Uterus (tissue), 4 donors: ENCODE measurements around the gene DSE. TPM values are rescaled to one million over a fixed set of nuclear protein-coding genes. Genes with fewer than 3 reads are reported as not detected.
A peak's percentile ranks its signal among the peaks of the same experiment; 100 is the strongest.

Experiments used
- DNase-seq, 2 donors: peaks; one replicate each; pipeline ENCODE4 v3.0.0-alpha.2; 2019 to 2020
- H3K27ac ChIP-seq, 2 donors: fragments of 200-600 bp; sonication (generic); 1 replicate in 1 of 2; 2 replicates in 1 of 2; pipeline ENCODE4 v1.5.1; 2016 to 2018
- H3K27me3 ChIP-seq, 2 donors: fragments of 200-600 bp; sonication (generic); one replicate each; pipeline ENCODE4 v1.5.1; 2018 to 2019; ENCODE audit warnings: control low read depth in 1 of 2
- H3K36me3 ChIP-seq, 2 donors: fragments of 200-600 bp; sonication (generic); one replicate each; pipeline ENCODE4 v1.5.1; 2019; ENCODE audit warnings: control low read depth in 1 of 2
- H3K4me1 ChIP-seq, 2 donors: fragments of 200-600 bp; sonication (generic); one replicate each; pipeline ENCODE4 v1.5.1; 2018 to 2019; ENCODE audit warnings: control low read depth in 1 of 2
- H3K4me3 ChIP-seq, 2 donors: fragments of 200-600 bp; sonication (generic); 1 replicate in 1 of 2; 2 replicates in 1 of 2; pipeline ENCODE4 v1.5.1; 2018 to 2019; ENCODE audit warnings: mild to moderate bottlenecking in 1 of 2
- H3K9me3 ChIP-seq, 2 donors: fragments of 200-600 bp; sonication (generic); one replicate each; pipeline ENCODE4 v1.5.1; 2019; ENCODE audit warnings: control low read depth in 1 of 2
- POLR2A ChIP-seq, 2 donors: fragments of 450-650 bp; IDR thresholded peaks; one replicate each; pipeline ENCODE4 v1.6.1; 2016; ENCODE audit warnings: antibody characterized with exemption in 2 of 2, mild to moderate bottlenecking in 1 of 2, moderate library complexity in 1 of 2
- intact Hi-C: fragments of 100-400 bp; cut with DNase I; formaldehyde crosslinking; loops from one replicate; pipeline ENCODE4 v1.15.1; 2023; ENCODE audit warnings: low total_unique reads
- total RNA-seq, 4 donors: library from RNA; depleted of rRNA in 3 of 4; stranded (reverse); fragments of >200 nt in 3 of 4; gene quantifications; one replicate each; pipeline versions ENCODE4 v1.1.0 to v1.2.4, GENCODE V29; 2014 to 2023
- TF ChIP-seq, protein P1 (sequence below), 4 experiments: fragments of 200-600 bp in 2 of 4; fragments of 450-650 bp in 2 of 4; sonication (generic) in 2 of 4; IDR thresholded peaks; one replicate each; pipeline ENCODE4 v1.5.1; 2016 to 2019; ENCODE audit warnings: antibody characterized with exemption in 4 of 4, mild to moderate bottlenecking in 2 of 4, moderate library complexity in 1 of 4
- donor health status: DM: yes; HTN: yes; CAD: no.

Gene DSE
- total RNA-seq, 4 donors from 2014 or later: 21.3 to 84.0 (median 42.3) TPM

- no peaks in the 10 kb centered on the region for H3K36me3 ChIP-seq
- peak overlapping the region; percentile 7 to 28 for H3K27ac ChIP-seq
- no peak for DNase-seq
- no peaks in the 10 kb centered on the region for H3K9me3 ChIP-seq
- TF ChIP-seq, protein P1, sequence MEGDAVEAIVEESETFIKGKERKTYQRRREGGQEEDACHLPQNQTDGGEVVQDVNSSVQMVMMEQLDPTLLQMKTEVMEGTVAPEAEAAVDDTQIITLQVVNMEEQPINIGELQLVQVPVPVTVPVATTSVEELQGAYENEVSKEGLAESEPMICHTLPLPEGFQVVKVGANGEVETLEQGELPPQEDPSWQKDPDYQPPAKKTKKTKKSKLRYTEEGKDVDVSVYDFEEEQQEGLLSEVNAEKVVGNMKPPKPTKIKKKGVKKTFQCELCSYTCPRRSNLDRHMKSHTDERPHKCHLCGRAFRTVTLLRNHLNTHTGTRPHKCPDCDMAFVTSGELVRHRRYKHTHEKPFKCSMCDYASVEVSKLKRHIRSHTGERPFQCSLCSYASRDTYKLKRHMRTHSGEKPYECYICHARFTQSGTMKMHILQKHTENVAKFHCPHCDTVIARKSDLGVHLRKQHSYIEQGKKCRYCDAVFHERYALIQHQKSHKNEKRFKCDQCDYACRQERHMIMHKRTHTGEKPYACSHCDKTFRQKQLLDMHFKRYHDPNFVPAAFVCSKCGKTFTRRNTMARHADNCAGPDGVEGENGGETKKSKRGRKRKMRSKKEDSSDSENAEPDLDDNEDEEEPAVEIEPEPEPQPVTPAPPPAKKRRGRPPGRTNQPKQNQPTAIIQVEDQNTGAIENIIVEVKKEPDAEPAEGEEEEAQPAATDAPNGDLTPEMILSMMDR (IDR thresholded peaks at IDR 0.05): no peak
- no peak for TF ChIP-seq POLR2A (IDR thresholded peaks at IDR 0.05)
- H3K4me3 ChIP-seq: no peak overlapping the region
- H3K4me1 ChIP-seq: no peaks in the 10 kb centered on the region
- no peaks in the 10 kb centered on the region for H3K27me3 ChIP-seq
- intact Hi-C loops: no loop called here
Measured at GRCh38 chr6:116352515-116353471, 18.0 kb upstream of the DSE start.

DNA sequence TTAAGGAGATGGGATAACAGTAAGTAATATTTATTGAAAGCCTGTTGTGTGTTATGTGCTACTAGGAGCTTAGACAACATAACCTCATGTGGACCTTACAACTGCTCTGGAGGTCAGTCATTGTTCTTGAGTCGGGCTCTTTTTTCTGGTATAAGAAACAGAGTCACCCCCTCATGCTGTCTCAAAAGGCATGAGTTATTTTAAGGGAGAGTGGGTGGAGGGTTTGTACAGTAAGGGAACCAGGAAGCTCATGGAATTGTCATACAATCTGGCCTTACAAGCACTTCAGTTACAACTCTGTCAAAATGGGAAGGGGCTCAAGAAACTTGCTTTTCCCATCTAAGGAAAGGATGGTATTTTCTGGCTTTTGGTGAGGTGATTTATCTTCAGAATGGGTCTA is 16.5 kb upstream of the DSE start:
- no peaks in the 10 kb centered on the region for H3K27me3 ChIP-seq
- intact Hi-C loops: no loop called here
- no peak for DNase-seq
- no peaks in the 10 kb centered on the region for H3K36me3 ChIP-seq
- no peaks in the 10 kb centered on the region for H3K9me3 ChIP-seq
- no peak for TF ChIP-seq POLR2A (IDR thresholded peaks at IDR 0.05)
- TF ChIP-seq, protein P1 (IDR thresholded peaks at IDR 0.05): no peak
- no peak overlapping the region for H3K4me3 ChIP-seq
- H3K4me1 ChIP-seq: no peaks in the 10 kb centered on the region
- no peak overlapping the region for H3K27ac ChIP-seq

DNA sequence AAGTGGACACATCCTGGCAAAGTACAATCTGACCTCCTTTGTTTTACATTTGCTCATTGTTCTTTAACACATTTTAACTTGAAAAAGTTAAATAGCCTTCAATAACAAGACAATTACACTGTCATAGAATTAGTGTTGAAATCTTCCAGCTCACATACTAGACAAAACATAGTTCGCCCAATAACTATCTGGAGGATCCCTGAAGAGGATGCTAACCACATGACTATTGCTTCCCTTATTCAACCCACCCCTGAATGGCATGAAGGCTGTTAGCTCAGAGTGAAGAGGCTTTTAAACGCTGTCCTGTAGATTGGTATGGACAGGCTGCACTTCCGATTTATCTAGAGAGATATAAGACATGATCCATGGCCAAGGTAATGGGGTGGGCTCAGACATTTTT is 15.0 kb upstream of the DSE start:
- Histone ChIP-seq H3K36me3 (no peaks in the 10 kb centered on the region), H3K4me1 (no peaks in the 10 kb centered on the region), H3K4me3 (no peak overlapping the region), H3K27me3 (no peaks in the 10 kb centered on the region), H3K27ac (no peak overlapping the region), H3K9me3 (no peaks in the 10 kb centered on the region)
- intact Hi-C loops: no loop called here
- no peak for DNase-seq
- TF ChIP-seq, protein P1 (IDR thresholded peaks at IDR 0.05): no peak
- TF ChIP-seq POLR2A (IDR thresholded peaks at IDR 0.05): no peak

GRCh38 chr6:116359131-116359530 is 11.6 kb upstream of the DSE start:
- no peak overlapping the region for H3K27ac ChIP-seq
- no peaks in the 10 kb centered on the region for H3K4me1 ChIP-seq
- H3K27me3 ChIP-seq: no peaks in the 10 kb centered on the region
- intact Hi-C loops: no loop called here
- no peaks in the 10 kb centered on the region for H3K36me3 ChIP-seq
- no peak overlapping the region for H3K4me3 ChIP-seq
- TF ChIP-seq POLR2A (IDR thresholded peaks at IDR 0.05): no peak
- TF ChIP-seq, protein P1 (IDR thresholded peaks at IDR 0.05): no peak
- no peak for DNase-seq
- H3K9me3 ChIP-seq: no peaks in the 10 kb centered on the region

DNA sequence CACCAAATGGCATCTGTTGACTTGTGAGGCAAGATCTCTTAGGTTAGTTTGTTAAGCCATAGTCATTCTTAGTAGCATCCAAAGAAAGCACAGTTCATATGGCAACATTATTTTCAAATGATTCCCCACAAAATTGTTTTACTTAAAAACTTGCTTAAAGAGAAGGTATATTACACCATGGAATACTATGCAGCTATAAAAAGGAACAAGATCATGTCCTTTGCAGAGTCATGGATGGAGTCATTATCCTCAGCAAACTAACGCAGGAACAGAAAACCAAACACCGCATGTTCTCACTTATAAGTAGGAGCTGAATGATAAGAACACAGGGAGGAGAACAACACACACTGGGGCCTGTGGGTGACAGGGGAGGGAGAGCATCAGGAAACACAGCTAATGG is 10.9 kb upstream of the DSE start:
- Histone ChIP-seq H3K4me3 (no peak overlapping the region), H3K27ac (no peak overlapping the region), H3K36me3 (no peaks in the 10 kb centered on the region), H3K27me3 (no peaks in the 10 kb centered on the region), H3K9me3 (no peaks in the 10 kb centered on the region), H3K4me1 (no peaks in the 10 kb centered on the region)
- intact Hi-C loops: no loop called here
- TF ChIP-seq, protein P1 (IDR thresholded peaks at IDR 0.05): no peak
- no peak for TF ChIP-seq POLR2A (IDR thresholded peaks at IDR 0.05)
- no peak for DNase-seq
